HG02870 (cell line): ENCODE results near the gene SPOCK1.
"Not testable (repeated sequence)": the region's sequence is repeated elsewhere in the genome, so short reads cannot be mapped to it uniquely, and the experiment has no call there.

Experiments used
- ATAC-seq: cut with Tn5 transposase; IDR thresholded peaks from one replicate; pipeline ENCODE4 v1.9.1; 2021; ENCODE audit warnings: mild to moderate bottlenecking, moderate library complexity; ENCODE audit not compliant: unreplicated experiment

The SPOCK1 gene

GRCh38 chr5:136998854-136999357 lies 500.2 kb downstream of the SPOCK1 start:
- ATAC-seq: no peak

- no peak for ATAC-seq
Measured at GRCh38 chr5:136994154-136994553, 505.0 kb downstream of the SPOCK1 start.

- no peak for ATAC-seq
Measured at GRCh38 chr5:136992796-136993489, 506.2 kb downstream of the SPOCK1 start.

- no peak for ATAC-seq
Measured at GRCh38 chr5:136985785-136986475, 513.2 kb downstream of the SPOCK1 start.

GRCh38 chr5:136984772-136985446 lies 514.2 kb downstream of the SPOCK1 start:
- ATAC-seq: no peak

GRCh38 chr5:136981936-136982335 lies 517.2 kb downstream of the SPOCK1 start:
- no peak for ATAC-seq

GRCh38 chr5:136979131-136979530 lies 520.0 kb downstream of the SPOCK1 start:
- ATAC-seq: no peak

- ATAC-seq: no peak
Measured at GRCh38 chr5:136963504-136963903, 535.6 kb downstream of the SPOCK1 start.

- ATAC-seq: no peak
Measured at GRCh38 chr5:136957428-136957827, 541.7 kb downstream of the SPOCK1 start.

- not testable (repeated sequence) for ATAC-seq
Measured at GRCh38 chr5:136954142-136954541, 545.0 kb downstream of the SPOCK1 start.

GRCh38 chr5:136953346-136954069 lies 545.6 kb downstream of the SPOCK1 start:
- not testable (repeated sequence) for ATAC-seq

- no peak for ATAC-seq
Measured at GRCh38 chr5:136927571-136927970, 571.6 kb downstream of the SPOCK1 start.

GRCh38 chr5:136926073-136926472 lies 573.1 kb downstream of the SPOCK1 start:
- ATAC-seq: no peak
